ENCODE data around the gene SHROOM3.

DNA sequence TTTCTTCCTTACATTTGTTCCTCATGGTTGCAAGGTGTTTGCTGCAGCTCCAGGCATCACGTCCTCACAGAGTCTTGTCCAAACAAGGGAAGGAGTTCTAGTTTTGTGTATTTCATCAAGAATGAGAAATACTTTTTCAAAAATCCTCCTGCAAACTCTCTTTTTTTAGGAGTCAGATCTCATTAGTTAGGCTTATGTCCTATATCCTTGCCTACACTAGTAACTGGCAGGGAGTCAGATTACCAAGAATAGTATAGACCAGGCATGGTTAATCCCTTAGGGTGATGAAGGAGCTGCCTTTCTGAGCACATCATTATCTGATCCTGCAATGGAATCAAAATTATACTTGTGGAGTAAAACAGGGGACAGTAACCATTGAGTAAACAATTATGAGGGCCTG, 160.4 kb downstream of the SHROOM3 start:
- TF ChIP-seq POLR2A (IDR thresholded peaks at IDR 0.05) (no peak), CTCF (IDR thresholded peaks at IDR 0.05) (no peak)
